GM18870 (cell line): Measurements from ENCODE around the gene AUH.
A peak's percentile ranks its signal among the peaks of the same experiment; 100 is the strongest.
"Not testable (repeated sequence)": the region's sequence is repeated elsewhere in the genome, so short reads cannot be mapped to it uniquely, and the experiment has no call there.

Experiments used
- ATAC-seq: cut with Tn5 transposase; IDR thresholded peaks from one replicate; pipeline ENCODE4 v1.9.1; 2021; ENCODE audit warnings: moderate library complexity; ENCODE audit not compliant: unreplicated experiment

AUH gene, protein sequence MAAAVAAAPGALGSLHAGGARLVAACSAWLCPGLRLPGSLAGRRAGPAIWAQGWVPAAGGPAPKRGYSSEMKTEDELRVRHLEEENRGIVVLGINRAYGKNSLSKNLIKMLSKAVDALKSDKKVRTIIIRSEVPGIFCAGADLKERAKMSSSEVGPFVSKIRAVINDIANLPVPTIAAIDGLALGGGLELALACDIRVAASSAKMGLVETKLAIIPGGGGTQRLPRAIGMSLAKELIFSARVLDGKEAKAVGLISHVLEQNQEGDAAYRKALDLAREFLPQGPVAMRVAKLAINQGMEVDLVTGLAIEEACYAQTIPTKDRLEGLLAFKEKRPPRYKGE

GRCh38 chr9:91361291-91362050 lies at the start of gene AUH:
Gene AUH (minus strand): TSS chr9:91361918. CDS start chr9:91361889, 29 bp downstream.
- ATAC-seq = peak; percentile 44

DNA sequence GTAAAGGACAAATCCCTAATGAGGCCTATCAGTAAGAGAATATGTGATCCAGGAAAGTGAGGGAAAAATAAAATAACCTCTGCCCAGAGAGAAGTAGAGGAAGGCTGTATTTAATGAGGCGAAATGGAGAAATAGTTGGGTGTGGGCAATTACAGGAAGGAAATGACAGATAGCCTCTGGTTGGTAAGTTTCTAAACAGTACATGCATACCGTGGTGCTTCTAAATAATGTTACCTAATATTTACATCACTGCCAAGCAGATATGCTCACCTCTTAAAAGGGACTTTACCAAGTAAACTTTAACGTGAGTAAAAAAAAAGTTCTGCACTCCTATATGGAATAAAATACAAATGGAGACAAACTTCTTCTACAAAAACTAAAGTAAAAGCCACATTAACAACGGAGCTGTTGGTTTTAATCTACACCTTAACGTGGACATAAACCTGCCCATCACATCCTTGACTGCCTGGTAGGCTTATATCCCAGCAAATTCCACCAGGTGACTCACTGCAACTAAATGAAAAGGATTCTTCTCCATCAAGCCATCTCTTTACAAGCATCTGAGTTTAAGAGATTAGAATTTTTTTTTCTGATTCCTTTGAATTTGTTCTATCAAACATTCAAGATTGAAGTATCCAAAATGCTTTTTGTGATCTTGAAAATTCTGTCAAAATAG lies 49.5 kb upstream of the AUH start:
- ATAC-seq = no peak

- no peak for ATAC-seq
Measured at GRCh38 chr9:91410161-91410560, 48.4 kb upstream of the AUH start.

- no peak for ATAC-seq
Measured at GRCh38 chr9:91408475-91408874, 46.8 kb upstream of the AUH start.

- ATAC-seq = no peak
Measured at GRCh38 chr9:91407580-91408318, 46.0 kb upstream of the AUH start.

DNA sequence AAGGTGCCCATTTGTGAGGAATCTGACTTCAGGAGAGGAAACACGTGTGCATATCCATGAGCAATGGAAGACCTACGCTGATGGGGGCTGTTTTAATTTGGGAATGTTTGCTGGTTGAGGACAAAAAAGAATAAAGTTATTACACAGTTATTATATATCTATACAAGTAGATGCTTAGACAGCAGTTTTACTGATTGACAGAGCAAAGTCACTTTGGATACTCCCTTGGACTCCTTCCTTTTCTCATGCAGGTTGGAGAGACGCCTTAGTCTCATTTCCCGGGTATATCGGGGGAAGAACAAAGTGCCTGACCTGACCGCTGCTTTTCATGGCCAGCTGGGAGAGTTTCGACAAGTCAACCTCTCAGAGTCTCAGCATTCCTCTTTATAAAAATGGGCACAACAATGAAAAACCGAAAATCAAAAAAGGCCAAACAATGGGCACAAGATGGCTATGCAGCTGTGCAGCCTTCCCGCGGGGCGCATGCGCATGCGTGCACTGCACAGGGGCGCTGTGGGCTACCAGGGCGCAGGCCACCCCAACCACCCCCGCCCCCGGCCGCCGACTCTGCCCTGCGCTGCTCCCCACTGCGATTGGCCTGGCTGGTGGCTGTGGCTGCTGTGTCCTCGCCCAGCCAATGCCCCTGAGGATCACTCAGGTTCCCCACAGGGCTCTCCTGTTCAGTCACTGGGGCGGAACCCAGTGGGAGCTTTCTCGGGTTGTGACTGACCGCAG lies 43.8 kb upstream of the AUH start:
- ATAC-seq = no peak

DNA sequence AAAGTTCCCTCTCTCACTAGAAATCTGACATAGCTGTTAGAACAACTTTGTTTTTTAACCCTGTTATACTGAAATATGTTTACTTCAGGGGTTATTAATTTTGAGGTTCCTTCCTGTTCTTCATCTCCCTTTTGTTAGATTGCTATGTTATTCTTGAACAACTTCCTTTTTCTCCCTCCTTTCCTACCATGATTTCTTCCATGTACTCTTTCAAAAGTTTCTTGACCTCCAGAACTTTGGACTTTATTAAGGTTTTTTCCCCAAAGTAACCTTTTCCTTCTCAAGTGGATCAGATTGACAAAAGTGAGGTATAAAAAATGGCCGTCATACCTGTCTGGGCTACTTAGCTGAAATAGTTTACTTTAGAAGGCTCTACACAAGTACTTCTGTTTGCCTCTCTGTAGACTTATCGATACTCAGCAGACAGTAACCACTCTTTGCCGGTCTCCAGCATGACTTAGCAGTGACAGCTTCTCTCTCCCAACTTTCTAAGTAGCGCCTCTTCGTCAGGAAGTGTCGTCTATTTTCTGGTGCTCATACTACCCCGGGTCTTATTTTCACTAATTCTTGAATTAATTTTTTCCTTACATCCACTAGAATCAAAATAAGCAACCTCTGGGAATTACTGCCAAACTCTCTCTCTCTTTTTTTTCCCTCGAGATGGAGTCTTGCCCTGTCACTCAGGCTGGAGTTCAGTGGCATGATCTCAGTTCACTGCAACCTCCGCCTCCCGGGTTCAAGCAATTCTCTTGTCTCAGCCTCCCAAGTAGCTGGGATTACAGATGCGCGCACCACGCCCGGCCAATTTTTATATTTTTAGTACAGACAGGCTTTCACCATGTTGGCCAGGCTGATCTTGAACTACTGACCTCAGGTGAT lies 42.2 kb upstream of the AUH start:
- no peak for ATAC-seq

- ATAC-seq = no peak
Measured at GRCh38 chr9:91398926-91399325, 37.2 kb upstream of the AUH start.

DNA sequence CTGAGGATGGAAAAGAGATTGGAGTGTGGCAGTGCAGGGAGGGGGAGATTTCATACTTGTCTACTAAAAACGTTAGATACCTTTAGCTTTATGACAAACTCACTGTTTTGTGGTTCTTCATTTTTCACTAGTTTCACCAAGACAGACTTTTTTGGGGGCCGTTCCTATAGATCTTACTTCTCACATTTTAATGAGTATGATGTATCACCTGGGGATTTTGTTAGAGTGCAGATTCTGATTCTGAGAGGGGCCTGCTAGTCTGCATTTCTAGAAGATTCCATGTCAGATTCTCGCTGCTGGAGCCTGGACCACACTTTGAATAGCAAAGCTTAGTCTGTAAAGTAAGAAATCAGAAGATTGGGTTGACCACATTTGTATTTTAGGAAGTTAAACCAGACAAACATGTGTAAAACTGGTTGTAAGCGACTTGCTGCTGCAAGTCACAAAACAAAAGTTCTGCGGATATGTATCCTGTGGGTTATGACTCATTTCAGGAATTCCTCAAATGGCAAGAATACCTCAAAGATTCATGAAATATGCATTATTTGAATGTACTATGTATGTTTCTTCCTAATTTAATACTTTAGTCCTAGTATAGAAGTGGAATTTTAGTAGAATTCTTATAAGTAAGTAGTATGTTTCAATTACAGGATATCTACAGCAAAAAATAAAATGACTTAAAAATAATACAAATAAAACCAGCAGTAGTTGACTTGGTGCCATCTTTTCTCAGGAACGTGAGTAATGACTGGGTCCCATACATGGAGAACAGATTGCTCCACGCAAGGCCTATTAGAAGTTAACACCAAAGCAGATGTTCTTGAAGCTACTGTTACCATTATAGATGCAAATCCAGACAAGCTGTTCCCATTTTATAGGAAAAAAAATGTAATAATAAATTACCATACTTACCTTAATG lies 34.1 kb upstream of the AUH start:
- ATAC-seq = peak; percentile 65

- no peak for ATAC-seq
Measured at GRCh38 chr9:91395106-91395552, 33.4 kb upstream of the AUH start.

- ATAC-seq = no peak
Measured at GRCh38 chr9:91393826-91394225, 32.1 kb upstream of the AUH start.

GRCh38 chr9:91392435-91392834 lies 30.7 kb upstream of the AUH start:
- no peak for ATAC-seq

- ATAC-seq = no peak
Measured at GRCh38 chr9:91391818-91392217, 30.1 kb upstream of the AUH start.

GRCh38 chr9:91391412-91391811 lies 29.7 kb upstream of the AUH start:
- no peak for ATAC-seq

GRCh38 chr9:91389686-91390085 lies 28.0 kb upstream of the AUH start:
- not testable (repeated sequence) for ATAC-seq

GRCh38 chr9:91386765-91387164 lies 25.0 kb upstream of the AUH start:
- ATAC-seq = no peak

DNA sequence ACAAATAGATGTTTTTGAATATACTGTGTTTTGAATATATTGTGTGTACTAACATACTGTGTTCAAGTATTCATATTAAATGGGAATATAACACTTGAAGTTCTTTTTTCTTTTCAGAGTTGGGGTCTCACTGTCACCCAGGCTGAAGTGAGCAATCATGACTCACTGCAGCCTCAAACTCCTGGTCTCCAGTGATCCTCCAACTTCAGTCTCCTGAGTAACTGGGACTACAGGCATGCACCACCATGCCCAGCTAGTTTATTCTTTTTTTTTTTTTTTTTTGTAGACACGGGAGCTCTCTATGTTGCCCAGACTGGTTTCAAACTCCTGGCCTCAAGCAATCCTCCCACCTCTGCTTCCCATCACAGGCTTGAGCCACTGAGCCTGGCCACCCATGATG lies 23.2 kb upstream of the AUH start:
- ATAC-seq = no peak

DNA sequence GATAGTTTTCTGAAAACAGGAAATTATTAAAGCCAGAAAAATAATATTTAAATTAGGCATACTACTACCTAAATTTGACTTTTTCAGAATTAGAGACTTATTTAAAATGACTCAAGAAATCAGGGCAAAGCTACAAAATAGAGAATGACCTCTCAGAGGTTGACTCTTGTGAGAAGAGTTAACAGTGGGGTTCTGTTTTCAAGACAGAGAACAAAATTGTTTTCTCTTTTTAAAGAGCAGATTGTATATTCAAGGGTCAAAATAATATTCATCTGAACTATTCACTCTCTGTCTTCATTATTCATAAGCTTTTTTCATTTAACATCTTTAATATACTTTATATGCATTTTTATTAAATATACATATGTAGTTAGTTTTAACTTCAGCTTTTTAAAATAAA lies 21.9 kb upstream of the AUH start:
- ATAC-seq = no peak
